Prostate gland (tissue), 2 donors: Measurements from ENCODE around the gene NUDT17.

Source experiments
- POLR2A ChIP-seq: fragments of 450-650 bp; IDR thresholded peaks from one replicate; pipeline ENCODE4 v1.6.1; 2016; ENCODE audit warnings: antibody characterized with exemption, mild to moderate bottlenecking
- POLR2AphosphoS5 ChIP-seq: sonication (generic); formaldehyde crosslinking; IDR thresholded peaks from one replicate; pipeline ENCODE4 v1.6.1; 2017; ENCODE audit warnings: antibody characterized with exemption
- TF ChIP-seq, protein P1 (sequence below), 4 experiments: fragments of 200-600 bp in 2 of 4; fragments of 450-650 bp in 2 of 4; sonication (generic) in 2 of 4; IDR thresholded peaks; 1 replicate in 3 of 4; 2 replicates in 1 of 4; pipeline ENCODE4 v1.5.1; 2016 to 2019; ENCODE audit warnings: antibody characterized with exemption in 4 of 4, mild to moderate bottlenecking in 2 of 4, moderate library complexity in 2 of 4

DNA sequence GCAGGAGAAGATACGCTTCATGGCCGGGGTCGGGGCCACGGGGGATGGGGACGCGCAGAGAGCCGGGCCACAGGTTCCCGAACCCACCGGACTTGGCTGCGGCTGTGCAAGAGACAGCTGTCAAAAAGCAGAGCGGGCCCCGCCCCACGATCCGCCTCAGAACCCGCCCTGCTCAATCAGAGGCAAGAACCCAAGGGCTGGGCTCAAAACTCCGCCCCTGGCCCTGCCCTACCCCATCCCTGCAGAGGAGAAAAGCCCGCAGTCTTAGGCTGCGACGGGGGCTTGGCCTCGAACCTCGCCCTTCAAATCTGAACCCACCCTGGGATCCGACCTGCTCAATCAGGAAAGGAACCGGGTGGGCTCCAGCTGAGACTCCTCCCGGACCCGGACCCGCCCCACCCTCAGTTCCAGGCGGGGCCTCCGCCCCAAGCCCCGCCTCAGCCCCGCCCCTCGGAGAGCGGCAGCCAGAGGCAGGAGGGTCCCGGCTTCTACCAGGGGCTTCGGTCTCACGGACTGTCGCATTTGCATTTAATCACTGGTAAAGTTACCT, 40.4 kb downstream of the NUDT17 start, which contains the start of gene ANKRD35:
- TF ChIP-seq, protein P1, sequence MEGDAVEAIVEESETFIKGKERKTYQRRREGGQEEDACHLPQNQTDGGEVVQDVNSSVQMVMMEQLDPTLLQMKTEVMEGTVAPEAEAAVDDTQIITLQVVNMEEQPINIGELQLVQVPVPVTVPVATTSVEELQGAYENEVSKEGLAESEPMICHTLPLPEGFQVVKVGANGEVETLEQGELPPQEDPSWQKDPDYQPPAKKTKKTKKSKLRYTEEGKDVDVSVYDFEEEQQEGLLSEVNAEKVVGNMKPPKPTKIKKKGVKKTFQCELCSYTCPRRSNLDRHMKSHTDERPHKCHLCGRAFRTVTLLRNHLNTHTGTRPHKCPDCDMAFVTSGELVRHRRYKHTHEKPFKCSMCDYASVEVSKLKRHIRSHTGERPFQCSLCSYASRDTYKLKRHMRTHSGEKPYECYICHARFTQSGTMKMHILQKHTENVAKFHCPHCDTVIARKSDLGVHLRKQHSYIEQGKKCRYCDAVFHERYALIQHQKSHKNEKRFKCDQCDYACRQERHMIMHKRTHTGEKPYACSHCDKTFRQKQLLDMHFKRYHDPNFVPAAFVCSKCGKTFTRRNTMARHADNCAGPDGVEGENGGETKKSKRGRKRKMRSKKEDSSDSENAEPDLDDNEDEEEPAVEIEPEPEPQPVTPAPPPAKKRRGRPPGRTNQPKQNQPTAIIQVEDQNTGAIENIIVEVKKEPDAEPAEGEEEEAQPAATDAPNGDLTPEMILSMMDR (IDR thresholded peaks at IDR 0.05): no peak
- peak; percentile 40 for TF ChIP-seq POLR2AphosphoS5
- TF ChIP-seq POLR2A: peak; percentile 12
